NCI-H1105 (cell line): Measurements from ENCODE around the gene ADTRP.
"Not testable (repeated sequence)": the region's sequence is repeated elsewhere in the genome, so short reads cannot be mapped to it uniquely, and the experiment has no call there.

Experiments
- DNase-seq: peaks from one replicate; lab custom pipeline; 2025; lab: John Stamatoyannopoulos, UW

The ADTRP gene

GRCh38 chr6:11803591-11803971 lies 25.0 kb upstream of the ADTRP start:
- DNase-seq: no peak

DNA sequence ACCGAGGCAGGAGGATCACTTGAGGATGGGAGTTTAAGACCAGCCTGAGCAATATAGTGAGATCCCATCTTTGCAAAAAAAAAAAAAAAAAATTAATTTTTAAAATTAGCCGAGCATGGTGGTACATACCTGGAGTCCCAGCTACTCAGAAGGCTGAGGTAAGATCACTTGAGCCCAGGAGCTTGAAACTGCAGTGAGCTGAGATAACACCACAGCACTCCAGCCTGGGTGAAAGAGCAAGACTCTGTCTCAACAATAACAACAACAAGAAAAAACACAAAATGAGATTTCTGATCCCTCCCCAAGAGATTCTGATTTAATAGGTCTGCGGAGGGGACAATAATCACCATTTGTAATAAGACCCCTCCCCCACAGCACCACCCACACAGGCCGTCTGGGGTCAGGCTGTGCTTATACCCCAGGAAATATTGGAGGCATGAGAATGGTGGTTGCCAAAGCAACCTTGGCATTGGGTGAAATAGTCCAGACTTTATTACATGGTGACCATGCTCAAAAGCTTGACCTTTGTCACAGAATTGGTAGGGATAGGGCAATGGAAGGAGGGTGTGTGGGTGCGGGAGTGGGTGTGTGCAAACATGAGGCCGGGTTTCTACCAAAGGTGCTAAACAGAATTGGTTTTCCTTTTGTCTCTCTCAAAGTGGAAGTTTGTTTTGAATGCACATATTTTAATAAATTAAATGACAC lies 24.4 kb upstream of the ADTRP start:
- DNase-seq: no peak

GRCh38 chr6:11800531-11800930 lies 21.9 kb upstream of the ADTRP start:
- not testable (repeated sequence) for DNase-seq

DNA sequence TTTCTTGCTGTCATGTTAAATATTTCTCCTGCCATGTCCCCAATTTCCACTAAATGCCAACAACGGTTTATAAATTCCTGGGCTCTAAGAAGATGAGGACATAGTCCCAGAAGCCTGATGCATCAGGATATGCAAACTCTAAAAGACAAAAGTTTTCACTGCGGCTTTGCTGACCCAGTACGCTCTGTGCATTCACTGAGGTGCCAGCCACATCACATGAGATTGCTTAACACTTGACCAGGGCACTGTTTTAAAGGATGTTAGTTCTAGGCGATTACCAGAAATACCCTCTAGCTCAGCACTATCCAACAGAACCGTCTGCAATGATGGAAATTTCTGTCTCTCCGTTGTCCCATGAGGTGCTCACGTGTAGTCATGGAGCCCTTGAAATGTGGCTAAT lies 19.9 kb upstream of the ADTRP start:
- DNase-seq: no peak

- no peak for DNase-seq
These were observed 19.5 kb upstream of the ADTRP start for GRCh38 chr6:11798096-11798495.

- no peak for DNase-seq
These were observed 18.2 kb upstream of the ADTRP start for GRCh38 chr6:11796829-11797228.

DNA sequence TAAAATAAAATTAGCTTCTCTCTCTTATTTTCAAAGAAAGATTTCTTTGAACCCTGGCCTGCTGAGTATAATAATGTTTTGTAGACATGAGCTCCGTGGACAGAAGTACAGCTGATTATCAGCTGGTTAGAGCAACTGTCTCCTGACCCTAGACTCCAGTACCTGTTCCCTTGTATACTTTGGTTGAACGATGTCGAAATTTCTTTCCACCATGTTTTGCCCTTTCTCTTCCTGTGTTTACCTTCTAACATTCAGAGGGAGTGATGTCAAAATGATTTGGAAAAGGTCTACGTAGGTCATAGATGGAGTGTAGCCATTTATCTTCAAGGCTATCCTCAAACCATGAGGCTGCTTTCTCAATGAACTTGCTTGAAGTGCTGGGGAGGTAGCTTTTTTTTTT lies 16.8 kb upstream of the ADTRP start:
- DNase-seq: no peak

DNA sequence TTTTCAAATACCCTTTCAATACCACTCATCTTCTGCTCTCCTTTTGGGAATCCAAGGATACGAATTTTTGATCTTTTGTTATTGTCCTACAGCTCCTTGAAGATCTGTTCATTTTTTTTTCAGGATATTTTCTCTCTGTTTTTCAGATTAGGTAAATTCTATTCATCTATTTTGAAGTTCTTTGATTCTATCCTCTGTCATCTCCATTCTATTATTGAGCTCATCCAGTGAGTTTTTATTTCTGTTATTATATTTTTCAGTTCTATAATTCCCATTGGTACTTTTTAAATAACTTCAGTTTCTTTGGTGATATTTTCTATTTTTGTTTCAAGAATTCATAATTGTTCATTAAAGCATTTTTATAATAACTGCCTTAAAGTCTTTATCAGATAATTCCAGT lies 14.7 kb upstream of the ADTRP start:
- DNase-seq: no peak

DNA sequence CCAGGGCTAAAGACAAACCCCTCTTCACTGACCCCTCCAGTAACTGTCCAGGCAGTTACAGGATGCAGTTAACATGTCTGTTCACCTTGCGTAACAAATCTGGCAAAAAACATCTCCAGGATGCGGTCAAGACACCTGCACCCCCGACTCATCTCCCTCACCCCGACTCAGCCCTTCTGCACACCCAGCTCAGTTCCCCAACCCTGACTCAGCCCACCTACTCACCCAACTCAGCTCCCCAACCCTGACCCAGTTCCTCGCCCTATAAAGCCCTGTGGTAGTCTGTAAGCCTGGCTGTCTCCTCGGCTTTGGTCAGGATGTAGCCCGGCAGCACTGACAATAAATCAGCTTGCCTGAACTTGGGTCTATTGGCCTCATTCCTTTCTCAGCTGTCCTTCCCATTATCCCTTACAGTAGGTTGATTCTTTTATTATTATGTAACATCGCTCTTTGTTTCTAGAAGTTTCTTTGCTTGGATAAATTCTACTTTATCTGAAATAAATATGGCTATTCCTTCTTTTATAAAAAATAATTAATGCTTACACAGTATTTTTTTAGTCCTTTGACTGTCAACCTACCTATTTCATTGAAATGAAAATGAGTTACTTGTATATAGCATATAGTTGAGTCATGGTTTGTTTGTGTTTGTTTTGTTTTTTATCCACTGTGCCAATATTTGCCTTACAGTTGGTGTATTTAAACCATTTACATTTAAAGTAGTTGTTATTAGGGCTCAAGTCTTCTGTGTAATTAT lies 12.9 kb upstream of the ADTRP start:
- DNase-seq: no peak

- DNase-seq: no peak
These were observed 11.1 kb upstream of the ADTRP start for GRCh38 chr6:11789744-11790143.

DNA sequence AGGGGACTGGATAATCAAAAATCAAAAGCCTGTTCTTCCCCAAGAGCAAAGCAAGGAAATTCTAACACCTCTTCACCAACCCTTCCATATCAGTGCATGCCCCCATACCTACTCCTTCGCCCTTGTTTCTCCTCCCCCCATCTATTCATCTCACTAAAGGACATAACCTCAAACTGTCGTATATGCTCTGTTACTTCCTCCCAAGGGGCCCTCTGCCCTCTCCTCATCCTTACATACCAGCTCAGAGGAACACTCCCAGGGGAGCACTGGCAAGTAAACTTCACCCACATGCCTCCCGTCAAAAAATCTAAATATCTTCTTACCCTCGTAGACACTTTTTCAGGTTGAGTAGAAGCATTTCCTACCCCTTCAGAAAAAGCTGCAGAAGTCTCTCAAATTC lies 9.4 kb upstream of the ADTRP start:
- no peak for DNase-seq

DNA sequence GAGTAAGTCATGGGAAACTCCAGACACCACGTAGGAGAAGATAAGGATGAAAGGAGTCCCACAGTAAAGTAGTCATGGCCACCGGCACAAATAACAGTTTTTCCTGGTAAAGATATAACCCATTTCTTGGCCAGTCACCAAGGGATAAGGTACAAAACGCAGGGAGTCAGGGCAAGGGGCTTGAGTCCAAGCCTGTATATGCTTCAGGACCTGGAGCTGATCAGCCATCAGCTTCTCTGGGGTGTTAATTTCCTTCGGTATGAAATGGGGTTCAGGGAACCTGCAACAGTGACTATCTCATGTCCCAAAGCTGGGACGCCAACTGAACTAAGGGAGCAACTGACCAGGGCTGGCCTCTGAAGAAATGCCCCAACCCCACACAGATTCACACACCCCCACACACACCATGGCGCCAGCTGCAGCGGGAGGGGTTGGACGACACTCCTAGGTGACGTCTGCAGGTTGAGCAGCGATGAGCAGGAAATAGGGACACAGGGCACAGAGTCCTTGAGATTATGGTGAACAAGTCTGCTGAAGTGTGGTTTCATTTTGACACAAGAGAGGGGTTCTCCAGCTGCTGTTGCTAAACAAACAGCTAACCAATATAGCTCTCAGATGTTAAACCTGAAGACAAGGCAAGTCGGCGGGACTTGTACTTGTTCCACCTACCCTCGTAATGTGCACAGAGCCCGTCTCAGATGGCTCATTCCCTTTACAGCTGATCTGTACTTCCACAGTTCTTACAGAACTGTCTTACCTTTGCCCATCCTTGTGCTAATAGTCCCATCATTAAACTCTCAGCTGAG lies 7.4 kb upstream of the ADTRP start:
- peak; percentile 13 for DNase-seq

GRCh38 chr6:11785415-11785773 lies 6.8 kb upstream of the ADTRP start:
- peak; percentile 69 for DNase-seq

GRCh38 chr6:11784341-11784740 lies 5.7 kb upstream of the ADTRP start:
- no peak for DNase-seq

GRCh38 chr6:11783524-11784064 lies 5.0 kb upstream of the ADTRP start:
- no peak for DNase-seq

GRCh38 chr6:11782524-11782923 lies 3.9 kb upstream of the ADTRP start:
- no peak for DNase-seq

- no peak for DNase-seq
These were observed 1.5 kb upstream of the ADTRP start for GRCh38 chr6:11780097-11780428.

GRCh38 chr6:11779329-11780096 lies 910 bp upstream of the ADTRP start:
- no peak for DNase-seq

- no peak for DNase-seq
These were observed 567 bp downstream of the ADTRP start for GRCh38 chr6:11778036-11778435.

DNA sequence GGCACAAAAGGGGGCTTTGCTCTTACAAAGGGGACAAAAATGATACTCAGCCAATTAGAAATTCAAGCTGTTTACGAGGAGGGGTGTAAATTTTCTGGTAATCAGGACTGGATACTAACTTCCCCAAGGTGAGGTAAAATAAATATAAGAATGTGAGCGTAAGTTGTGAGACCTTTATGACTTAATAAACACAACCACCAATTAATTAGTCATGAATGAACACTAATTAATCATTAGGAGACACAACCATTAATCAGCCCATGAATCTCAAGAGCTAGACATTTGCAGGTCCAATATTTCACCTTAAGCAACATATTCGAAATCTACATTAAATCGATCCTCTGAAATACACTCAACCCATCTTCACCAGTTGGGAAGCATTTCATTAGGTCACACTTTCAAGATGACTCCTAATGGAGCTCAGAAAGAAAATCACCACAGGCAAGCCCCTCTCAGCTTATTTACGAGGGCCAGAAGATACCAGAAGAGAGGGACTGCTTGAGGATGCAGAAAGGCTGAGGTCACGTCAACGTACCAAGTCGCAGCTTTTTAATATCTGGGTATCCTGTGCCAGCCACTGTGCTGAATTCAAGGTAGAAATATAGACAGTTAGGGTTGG lies 2.7 kb downstream of the ADTRP start:
- no peak for DNase-seq

GRCh38 chr6:11774426-11774825 lies 4.2 kb downstream of the ADTRP start:
- no peak for DNase-seq

GRCh38 chr6:11773581-11773980 lies 5.0 kb downstream of the ADTRP start:
- DNase-seq: no peak
